MCF 10A (cell line): Measurements from ENCODE around the gene TMEM238. TPM values are rescaled to one million over a fixed set of nuclear protein-coding genes. Genes with fewer than 3 reads are reported as not detected.

Source experiments
- BruUV-seq: library from RNA; stranded (reverse); fragments of 400-500 nt; replicated peaks from 2 replicates; lab custom pipeline; 2021; lab: Mats Ljungman, UMichigan
- CTCF ChIA-PET: fragments of 300-600 bp; sonication (Branson Sonifier 250); formaldehyde crosslinking; extraction: SDS; loops from one replicate; lab custom pipeline; 2021; ENCODE audit warnings: antibody characterized with exemption, inconsistent platforms; lab: Yijun Ruan, JAX
- POLR2A ChIA-PET: fragments of 300-600, 350-650 bp; sonication (Branson Sonifier 250); formaldehyde crosslinking; extraction: SDS; loops from one replicate; lab custom pipeline; 2020; ENCODE audit warnings: antibody characterized with exemption, inconsistent platforms; lab: Yijun Ruan, JAX
- DNase-seq: peaks from one replicate; pipeline ENCODE4 v3.0.0-alpha.2; 2018; ENCODE audit not compliant: unreplicated experiment
- H3K27ac Mint-ChIP-seq: one replicate; pipeline ENCODE4 v1.8.0; 2022; ENCODE audit warnings: mild to moderate bottlenecking, low read depth, mixed read lengths; ENCODE audit not compliant: unreplicated experiment
- H3K27me3 Mint-ChIP-seq: one replicate; pipeline ENCODE4 v1.8.0; 2022; ENCODE audit warnings: mixed read lengths; ENCODE audit not compliant: insufficient read depth, unreplicated experiment
- H3K36me3 Mint-ChIP-seq: one replicate; pipeline ENCODE4 v1.8.0; 2022; ENCODE audit warnings: mild to moderate bottlenecking, moderate library complexity, mixed read lengths; ENCODE audit not compliant: insufficient read depth, unreplicated experiment
- H3K4me1 Mint-ChIP-seq: one replicate; pipeline ENCODE4 v1.8.0; 2022; ENCODE audit warnings: mixed read lengths; ENCODE audit not compliant: insufficient read depth, unreplicated experiment
- H3K4me3 Mint-ChIP-seq: one replicate; pipeline ENCODE4 v1.8.0; 2022; ENCODE audit warnings: mild to moderate bottlenecking, moderate library complexity, mixed read lengths; ENCODE audit not compliant: unreplicated experiment
- H3K9me3 Mint-ChIP-seq: one replicate; pipeline ENCODE4 v1.8.0; 2022; ENCODE audit warnings: mixed read lengths; ENCODE audit not compliant: unreplicated experiment
- intact Hi-C: fragments of 100-400 bp; cut with micrococcal nuclease; formaldehyde crosslinking; loops from 2 replicates; pipeline ENCODE4 v1.14.1; 2022
- total RNA-seq: library from RNA; stranded (reverse); gene quantifications from 2 replicates; pipeline ENCODE4 v1.2.3, GENCODE V29; 2022
- TF ChIP-seq, protein P1 (sequence below): fragments of 200-600 bp; IDR thresholded peaks from one replicate; pipeline ENCODE4 v1.8.0; 2022; ENCODE audit warnings: antibody characterized with exemption, mild to moderate bottlenecking; ENCODE audit not compliant: unreplicated experiment

TMEM238 gene
- total RNA-seq, 1 experiment from 2014 or later: 14.9 TPM

- Mint-ChIP-seq H3K27ac (no peak within 1 kb of the TSS), H3K4me3 (peak within 1 kb of the TSS; percentile 70), H3K36me3 (no peaks in the 10 kb centered on the region), H3K4me1 (peaks cover 19% of the 10 kb centered on the region), H3K9me3 (no peaks in the 10 kb centered on the region), H3K27me3 (peaks cover 13% of the 10 kb centered on the region)
- BruUV-seq: no TSS peak
- intact Hi-C loops: no loop called here
- no peak for DNase-seq
- TF ChIP-seq, protein P1, sequence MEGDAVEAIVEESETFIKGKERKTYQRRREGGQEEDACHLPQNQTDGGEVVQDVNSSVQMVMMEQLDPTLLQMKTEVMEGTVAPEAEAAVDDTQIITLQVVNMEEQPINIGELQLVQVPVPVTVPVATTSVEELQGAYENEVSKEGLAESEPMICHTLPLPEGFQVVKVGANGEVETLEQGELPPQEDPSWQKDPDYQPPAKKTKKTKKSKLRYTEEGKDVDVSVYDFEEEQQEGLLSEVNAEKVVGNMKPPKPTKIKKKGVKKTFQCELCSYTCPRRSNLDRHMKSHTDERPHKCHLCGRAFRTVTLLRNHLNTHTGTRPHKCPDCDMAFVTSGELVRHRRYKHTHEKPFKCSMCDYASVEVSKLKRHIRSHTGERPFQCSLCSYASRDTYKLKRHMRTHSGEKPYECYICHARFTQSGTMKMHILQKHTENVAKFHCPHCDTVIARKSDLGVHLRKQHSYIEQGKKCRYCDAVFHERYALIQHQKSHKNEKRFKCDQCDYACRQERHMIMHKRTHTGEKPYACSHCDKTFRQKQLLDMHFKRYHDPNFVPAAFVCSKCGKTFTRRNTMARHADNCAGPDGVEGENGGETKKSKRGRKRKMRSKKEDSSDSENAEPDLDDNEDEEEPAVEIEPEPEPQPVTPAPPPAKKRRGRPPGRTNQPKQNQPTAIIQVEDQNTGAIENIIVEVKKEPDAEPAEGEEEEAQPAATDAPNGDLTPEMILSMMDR: no peak
- ChIA-PET POLR2A (interaction anchor here (0.9 to 3.4 kb wide), 3 partner anchors 9 to 16 kb away, joined by 4 to 14 read pairs (median 4); partner anchors contain the start of gene KMT5C), CTCF (interaction anchor here (0.8 kb wide), 1 partner anchor 53 kb away, joined by 3 read pairs; no protein-coding TSS in a partner anchor)
Observed at GRCh38 chr19:55354698-55355212, 29.3 kb downstream of the TMEM238 start, which contains the start of gene COX6B2. Gene COX6B2, minus strand, starts transcription at chr19:55354719. Its CDS starts 198 bp downstream, at chr19:55354521.

GRCh38 chr19:55353803-55354697, 30.0 kb downstream of the TMEM238 start:
- POLR2A ChIA-PET: interaction anchor here (1.0 kb wide), 1 partner anchor 51 kb away, joined by 3 read pairs; no protein-coding TSS in a partner anchor
- DNase-seq: no peak

DNA sequence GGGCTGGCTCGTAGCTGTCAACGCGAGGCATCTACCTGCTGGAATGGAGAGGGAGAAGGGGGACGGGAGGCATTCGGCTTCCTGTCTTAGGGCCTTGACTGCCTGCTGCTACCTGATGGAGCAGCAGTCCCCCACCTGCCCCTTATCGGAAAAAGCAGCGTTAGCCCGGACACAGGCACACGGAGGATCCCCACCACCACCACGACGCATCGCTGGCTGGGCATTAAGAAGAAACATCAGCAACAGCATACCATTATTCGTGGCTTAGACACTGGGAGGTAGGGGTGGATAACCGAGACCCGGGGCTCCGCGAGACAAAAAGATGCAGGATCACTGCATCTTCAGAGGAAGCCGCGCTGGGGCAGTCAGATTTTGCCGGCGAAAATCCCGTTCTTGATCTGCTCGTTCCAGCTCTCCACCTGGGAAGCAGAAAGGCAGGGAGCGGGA, 30.7 kb downstream of the TMEM238 start:
- Mint-ChIP-seq H3K27me3 (peaks cover 13% of the 10 kb centered on the region), H3K9me3 (no peaks in the 10 kb centered on the region), H3K4me3 (peak overlapping the region; percentile 70), H3K4me1 (peaks cover 19% of the 10 kb centered on the region), H3K36me3 (no peaks in the 10 kb centered on the region), H3K27ac (no peak overlapping the region)
- no peak for DNase-seq
- POLR2A ChIA-PET: interaction anchor here (1.0 kb wide), 1 partner anchor 51 kb away, joined by 3 read pairs; no protein-coding TSS in a partner anchor
- TF ChIP-seq, protein P1: no peak
- BruUV-seq: no TSS peak
- intact Hi-C loops: loop anchor here (2.0 kb wide), 1 partner anchor 15 kb away; the partner anchor contains the start of gene KMT5C
- CTCF ChIA-PET: interaction anchor here (0.6 to 2.2 kb wide), 3 partner anchors 15 to 52 kb away, joined by 3 to 9 read pairs (median 3); no protein-coding TSS in a partner anchor

More at GRCh38 chr19:55353803-55354697, 30.0 kb downstream of the TMEM238 start:
- Mint-ChIP-seq H3K27me3 (peaks cover 13% of the 10 kb centered on the region), H3K4me3 (peak overlapping the region; percentile 70), H3K4me1 (peaks cover 19% of the 10 kb centered on the region), H3K9me3 (no peaks in the 10 kb centered on the region), H3K36me3 (no peaks in the 10 kb centered on the region), H3K27ac (no peak overlapping the region)
- CTCF ChIA-PET: interaction anchor here (0.7 to 2.2 kb wide), 2 partner anchors 30 to 52 kb away, joined by 3 to 9 read pairs; no protein-coding TSS in a partner anchor
- TF ChIP-seq, protein P1: no peak
- intact Hi-C loops: loop anchor here (2.0 kb wide), 1 partner anchor 15 kb away; the partner anchor contains the start of gene KMT5C
- no TSS peak for BruUV-seq
